Esophagus squamous epithelium (tissue), 5 donors: ENCODE measurements around the gene CACNA1D. TPM values are rescaled to one million over a fixed set of nuclear protein-coding genes. Genes with fewer than 3 reads are reported as not detected.
A peak's percentile ranks its signal among the peaks of the same experiment; 100 is the strongest.
"Not testable (repeated sequence)": the region's sequence is repeated elsewhere in the genome, so short reads cannot be mapped to it uniquely, and the experiment has no call there.

Experiments
- DNase-seq: peaks from one replicate; lab custom pipeline; 2025; lab: John Stamatoyannopoulos, UW
- H3K27ac ChIP-seq, 4 donors: fragments of 200-600 bp; sonication (generic); one replicate each; pipeline ENCODE4 v1.5.1; 2016 to 2019; ENCODE audit warnings: mild to moderate bottlenecking in 1 of 4
- H3K27me3 ChIP-seq, 4 donors: fragments of 200-600 bp; sonication (generic); 1 replicate in 3 of 4; 2 replicates in 1 of 4; pipeline versions ENCODE4 v1.5.1 to v1.6.0; 2017 to 2021; ENCODE audit warnings: antibody characterized with exemption in 1 of 4
- H3K36me3 ChIP-seq, 3 donors: fragments of 200-600 bp; sonication (generic); one replicate each; pipeline ENCODE4 v1.5.1; 2016 to 2019
- H3K4me1 ChIP-seq, 3 donors: fragments of 200-600 bp; sonication (generic); one replicate each; pipeline ENCODE4 v1.5.1; 2017 to 2019
- H3K4me3 ChIP-seq, 4 donors: fragments of 200-600 bp; sonication (generic); 1 replicate in 3 of 4; 2 replicates in 1 of 4; pipeline ENCODE4 v1.5.1; 2016 to 2019; ENCODE audit warnings: mild to moderate bottlenecking in 2 of 4, moderate library complexity in 1 of 4
- H3K9me3 ChIP-seq, 3 donors: fragments of 200-600 bp; sonication (generic); one replicate each; pipeline ENCODE4 v1.5.1; 2016 to 2019
- POLR2A ChIP-seq, 4 donors: fragments of 450-650 bp; IDR thresholded peaks; one replicate each; pipeline ENCODE4 v1.6.1; 2017; ENCODE audit warnings: antibody characterized with exemption in 4 of 4, mild to moderate bottlenecking in 4 of 4, moderate library complexity in 3 of 4
- WGBS, 2 donors: methylation state at CpG; one replicate each; pipeline ENCODE4 v1.1.5; 2018; 5-methylcytosine and 5-hydroxymethylcytosine counted together
- intact Hi-C: fragments of 100-400 bp; cut with DNase I; formaldehyde crosslinking; loops from one replicate; pipeline ENCODE4 v1.15.0; 2022
- total RNA-seq, 4 donors: library from RNA; depleted of rRNA; stranded (reverse); fragments of >200 nt; gene quantifications; one replicate each; pipeline ENCODE4 v1.1.0, GENCODE V29; 2016
- TF ChIP-seq, protein P1 (sequence below), 6 experiments: fragments of 450-650 bp in 4 of 6; fragments of 200-600 bp in 2 of 6; sonication (generic) in 2 of 6; IDR thresholded peaks; one replicate each; pipeline ENCODE4 v1.5.1; 2016 to 2019; ENCODE audit warnings: antibody characterized with exemption in 6 of 6, mild to moderate bottlenecking in 4 of 6, moderate library complexity in 4 of 6
- donor health status: DM: yes; HTN: yes; CAD: no.

CACNA1D gene
- total RNA-seq, 4 donors from 2014 or later = 0.56 to 4.5 (median 3.1) TPM

GRCh38 chr3:53629402-53629723 lies 135.0 kb downstream of the CACNA1D start:
- no peak for DNase-seq
- WGBS, 2 donors = 83 to 91% methylated on average over 2 of the region's 2 CpGs
- Histone ChIP-seq H3K9me3 (peaks cover 0 to 9% (median 6%) of the 10 kb centered on the region in 3 donors), H3K27me3 (peaks cover 0 to 29% (median 0%) of the 10 kb centered on the region in 4 donors), H3K4me3 (no peak overlapping the region), H3K36me3 (no peaks in the 10 kb centered on the region), H3K27ac (peak overlapping the region in 3 of 4 donors; percentile 15 to 43 (median 42)), H3K4me1 (peaks cover 0 to 34% (median 11%) of the 10 kb centered on the region in 3 donors)
- TF ChIP-seq, protein P1, sequence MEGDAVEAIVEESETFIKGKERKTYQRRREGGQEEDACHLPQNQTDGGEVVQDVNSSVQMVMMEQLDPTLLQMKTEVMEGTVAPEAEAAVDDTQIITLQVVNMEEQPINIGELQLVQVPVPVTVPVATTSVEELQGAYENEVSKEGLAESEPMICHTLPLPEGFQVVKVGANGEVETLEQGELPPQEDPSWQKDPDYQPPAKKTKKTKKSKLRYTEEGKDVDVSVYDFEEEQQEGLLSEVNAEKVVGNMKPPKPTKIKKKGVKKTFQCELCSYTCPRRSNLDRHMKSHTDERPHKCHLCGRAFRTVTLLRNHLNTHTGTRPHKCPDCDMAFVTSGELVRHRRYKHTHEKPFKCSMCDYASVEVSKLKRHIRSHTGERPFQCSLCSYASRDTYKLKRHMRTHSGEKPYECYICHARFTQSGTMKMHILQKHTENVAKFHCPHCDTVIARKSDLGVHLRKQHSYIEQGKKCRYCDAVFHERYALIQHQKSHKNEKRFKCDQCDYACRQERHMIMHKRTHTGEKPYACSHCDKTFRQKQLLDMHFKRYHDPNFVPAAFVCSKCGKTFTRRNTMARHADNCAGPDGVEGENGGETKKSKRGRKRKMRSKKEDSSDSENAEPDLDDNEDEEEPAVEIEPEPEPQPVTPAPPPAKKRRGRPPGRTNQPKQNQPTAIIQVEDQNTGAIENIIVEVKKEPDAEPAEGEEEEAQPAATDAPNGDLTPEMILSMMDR (IDR thresholded peaks at IDR 0.05) = no peak
- no peak for TF ChIP-seq POLR2A (IDR thresholded peaks at IDR 0.05)
- intact Hi-C loops = no loop called here

DNA sequence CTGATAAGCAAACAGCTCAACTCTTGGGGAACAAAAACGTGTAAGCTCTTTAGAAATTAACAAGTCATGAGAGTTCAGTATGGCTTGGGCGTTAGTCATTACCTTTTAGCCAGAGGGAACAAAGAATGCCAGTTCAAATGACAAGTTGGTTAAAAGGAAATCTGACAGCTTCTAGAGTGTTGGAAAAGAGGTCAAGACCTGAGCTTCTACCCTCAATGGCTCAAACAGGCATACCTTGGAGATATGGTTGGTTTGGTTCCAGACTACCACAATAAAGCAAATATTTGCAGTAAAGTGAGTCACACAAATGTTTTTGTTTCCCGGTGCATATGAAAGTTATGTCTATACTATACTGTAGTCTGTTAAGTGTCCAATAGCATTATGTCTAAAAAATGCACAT lies 136.1 kb downstream of the CACNA1D start:
- no peak for DNase-seq
- Histone ChIP-seq H3K4me3 (no peak overlapping the region), H3K27ac (no peak overlapping the region), H3K27me3 (peaks cover 0 to 33% (median 0%) of the 10 kb centered on the region in 4 donors), H3K4me1 (peaks cover 0 to 34% (median 11%) of the 10 kb centered on the region in 3 donors), H3K9me3 (peaks cover 0 to 9% (median 6%) of the 10 kb centered on the region in 3 donors), H3K36me3 (no peaks in the 10 kb centered on the region)
- intact Hi-C loops = no loop called here
- TF ChIP-seq, protein P1 (IDR thresholded peaks at IDR 0.05) = no peak
- no peak for TF ChIP-seq POLR2A (IDR thresholded peaks at IDR 0.05)
- 31 to 38% methylated on average over 3 of the region's 3 CpGs for WGBS, 2 donors

- 91 to 92% methylated on average over 9 of the region's 9 CpGs for WGBS, 2 donors
- Histone ChIP-seq H3K9me3 (peaks cover 0 to 9% (median 6%) of the 10 kb centered on the region in 3 donors), H3K4me1 (peaks cover 0 to 28% (median 7%) of the 10 kb centered on the region in 3 donors), H3K27me3 (peaks cover 0 to 29% (median 0%) of the 10 kb centered on the region in 4 donors), H3K36me3 (no peaks in the 10 kb centered on the region), H3K4me3 (no peak overlapping the region), H3K27ac (no peak overlapping the region)
- intact Hi-C loops = no loop called here
- no peak for DNase-seq
- TF ChIP-seq, protein P1 (IDR thresholded peaks at IDR 0.05) = no peak
- no peak for TF ChIP-seq POLR2A (IDR thresholded peaks at IDR 0.05)
These were observed 138.9 kb downstream of the CACNA1D start for GRCh38 chr3:53633197-53633787.

DNA sequence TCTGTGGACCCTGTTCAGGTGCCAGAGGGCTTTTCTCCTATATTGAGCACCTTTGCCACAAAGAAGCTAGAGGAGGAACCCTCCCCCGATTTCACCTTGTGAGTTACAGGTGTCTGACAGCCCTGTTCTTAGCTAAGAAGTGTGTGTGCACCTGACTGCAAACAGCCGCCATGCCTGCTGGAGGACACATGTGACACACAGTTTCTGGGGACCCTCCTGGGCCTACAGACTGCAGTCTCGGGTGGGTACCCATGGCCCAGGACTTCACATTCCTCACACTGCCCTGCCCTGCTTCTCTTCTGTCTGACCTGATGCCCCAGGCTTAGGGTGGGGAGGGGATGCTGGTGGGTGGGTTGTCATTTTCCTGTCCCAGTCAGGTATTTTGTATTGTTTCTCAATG lies 140.6 kb downstream of the CACNA1D start:
- WGBS, 2 donors = 70 to 76% methylated on average over 3 of the region's 3 CpGs
- Histone ChIP-seq H3K9me3 (peaks cover 0 to 9% (median 6%) of the 10 kb centered on the region in 3 donors), H3K4me3 (no peak overlapping the region), H3K36me3 (no peaks in the 10 kb centered on the region), H3K27me3 (peaks cover 0 to 29% (median 0%) of the 10 kb centered on the region in 4 donors), H3K4me1 (peaks cover 0 to 11% (median 0%) of the 10 kb centered on the region in 3 donors), H3K27ac (no peak overlapping the region)
- intact Hi-C loops = no loop called here
- no peak for TF ChIP-seq POLR2A (IDR thresholded peaks at IDR 0.05)
- TF ChIP-seq, protein P1 (IDR thresholded peaks at IDR 0.05) = no peak
- no peak for DNase-seq

- H3K4me1 ChIP-seq, DNase-seq, H3K36me3 ChIP-seq, H3K27ac ChIP-seq, intact Hi-C loops, H3K9me3 ChIP-seq, H3K4me3 ChIP-seq: not testable (repeated sequence)
- peaks cover 0 to 44% (median 0%) of the 10 kb centered on the region in 4 donors for H3K27me3 ChIP-seq
- 48 to 63% methylated on average over 2 to 4 of the region's 4 CpGs for WGBS, 2 donors
These were observed 144.4 kb downstream of the CACNA1D start for GRCh38 chr3:53638806-53639205.
